ENCODE measurements around the gene ENG.
"Not testable (repeated sequence)": the region's sequence is repeated elsewhere in the genome, so short reads cannot be mapped to it uniquely, and the experiment has no call there.

The ENG gene

DNA sequence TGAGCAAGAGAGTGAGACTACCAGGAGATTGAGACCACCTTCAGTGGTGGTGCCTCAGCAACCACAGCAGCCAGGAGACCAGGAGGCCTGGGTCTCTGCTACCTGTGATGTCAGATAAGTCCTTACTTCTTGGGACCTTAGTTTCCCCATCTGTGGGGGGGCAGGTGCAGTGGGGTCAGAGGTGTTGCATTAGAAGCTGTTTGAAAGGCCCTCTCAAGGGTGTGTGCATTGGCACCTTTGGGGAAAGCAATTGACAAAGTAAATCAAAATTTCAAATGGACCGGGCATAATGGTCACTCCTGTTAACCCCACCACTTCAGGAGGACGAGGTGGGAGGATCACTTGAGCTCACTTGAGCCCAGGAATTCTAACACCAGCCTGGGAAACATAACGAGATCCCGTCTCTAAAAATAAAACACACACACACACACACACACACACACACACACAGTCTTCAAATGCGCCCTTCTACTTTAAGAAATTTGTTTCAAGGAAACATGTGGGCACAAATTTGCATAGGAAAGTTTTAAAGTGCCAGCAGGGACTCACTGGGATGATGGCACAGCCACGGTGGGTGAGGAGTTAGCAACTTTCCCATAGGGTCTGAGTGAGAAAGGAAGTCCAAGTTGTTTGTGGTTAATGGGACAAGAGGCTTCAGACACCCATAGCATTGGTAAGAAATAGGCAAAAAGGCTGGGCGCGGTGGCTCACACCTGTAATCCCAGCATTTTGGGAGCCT is 24.4 kb upstream of the ENG start:
- no peak for DNase-seq (ENCODE audit: low read depth in 2 of 3, low spot score in 2 of 3)

DNA sequence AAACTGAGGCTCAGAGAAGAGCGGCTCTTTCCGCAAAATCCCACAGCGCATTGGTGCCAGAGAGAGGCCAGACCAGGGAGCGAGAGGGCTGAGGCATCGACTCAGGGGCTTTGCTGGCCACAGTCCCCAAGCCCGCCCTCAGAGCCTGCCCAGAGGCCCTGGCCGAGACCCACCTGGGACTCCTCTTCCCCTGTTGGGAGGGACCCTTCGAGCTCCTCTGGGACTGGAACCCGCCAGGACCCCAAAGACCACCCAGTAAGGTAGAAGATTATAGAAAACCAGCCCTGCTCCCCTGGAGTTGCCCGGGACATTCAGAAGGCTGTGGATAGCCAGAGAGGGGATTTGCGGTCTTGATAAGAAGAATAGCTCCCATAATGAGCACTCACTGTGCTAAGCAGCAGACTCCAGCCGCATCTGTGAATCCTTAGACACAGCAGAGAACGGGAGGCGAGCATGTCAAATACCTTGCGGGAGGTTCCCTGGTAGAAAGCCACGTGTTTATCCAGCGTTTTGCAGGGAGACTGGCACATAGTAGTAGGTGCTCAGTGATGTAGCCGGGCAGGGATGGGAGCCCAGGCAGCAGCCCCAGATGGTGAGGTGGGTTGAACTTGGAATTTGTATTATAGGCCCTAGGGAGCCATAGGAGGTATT is 23.7 kb upstream of the ENG start:
- DNase-seq (ENCODE audit: low read depth in 2 of 3, low spot score in 2 of 3): no peak

- no peak for DNase-seq (ENCODE audit: low read depth in 2 of 3, low spot score in 2 of 3)
These were observed 23.1 kb upstream of the ENG start, which contains the start of gene AK1 for GRCh38 chr9:127877566-127877998. Gene AK1 (minus strand): TSS chr9:127877675. CDS start chr9:127874617, 3,058 bp downstream.

DNA sequence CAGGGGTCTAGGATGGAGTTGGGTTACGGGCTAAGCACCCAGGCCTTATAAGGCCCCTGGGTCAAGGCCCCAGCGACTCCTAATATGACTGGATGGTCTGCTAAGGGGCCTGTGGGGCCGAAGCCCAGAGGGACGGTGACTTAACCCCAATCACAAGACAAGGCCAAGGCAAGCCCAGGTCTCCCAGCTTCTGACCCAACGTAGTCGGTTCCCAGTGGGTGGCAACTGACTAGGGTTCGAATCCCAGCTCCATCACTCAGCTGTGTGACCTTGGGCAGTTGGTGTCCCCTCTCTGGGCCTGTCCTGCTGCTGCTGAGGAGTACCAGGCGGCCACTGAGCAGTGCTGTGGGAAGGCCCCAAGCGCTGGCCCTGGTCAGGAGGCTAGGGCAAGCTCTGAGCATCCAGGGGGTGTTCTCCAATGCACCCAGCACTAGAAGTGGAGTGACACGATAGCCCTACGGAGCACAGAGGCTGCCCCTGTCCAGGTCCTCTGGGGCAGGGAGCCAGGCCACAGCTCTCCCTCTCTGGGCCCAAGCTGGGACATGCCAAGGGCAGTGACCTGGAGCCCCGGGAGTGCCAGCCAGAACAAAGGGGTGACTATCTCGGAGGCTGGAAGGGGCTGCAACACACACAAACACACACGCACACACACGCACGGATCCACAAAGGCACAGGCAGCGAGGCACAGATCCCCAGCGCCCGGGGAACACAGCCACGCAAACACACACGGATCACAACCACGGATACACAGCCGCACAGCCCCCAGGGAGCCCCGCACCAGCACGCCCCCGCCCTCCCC is 22.5 kb upstream of the ENG start:
- no peak for DNase-seq (ENCODE audit: low read depth in 2 of 3, low spot score in 2 of 3)

GRCh38 chr9:127876026-127876763 is 21.7 kb upstream of the ENG start:
- DNase-seq (ENCODE audit: low read depth in 2 of 3, low spot score in 2 of 3): no peak

DNA sequence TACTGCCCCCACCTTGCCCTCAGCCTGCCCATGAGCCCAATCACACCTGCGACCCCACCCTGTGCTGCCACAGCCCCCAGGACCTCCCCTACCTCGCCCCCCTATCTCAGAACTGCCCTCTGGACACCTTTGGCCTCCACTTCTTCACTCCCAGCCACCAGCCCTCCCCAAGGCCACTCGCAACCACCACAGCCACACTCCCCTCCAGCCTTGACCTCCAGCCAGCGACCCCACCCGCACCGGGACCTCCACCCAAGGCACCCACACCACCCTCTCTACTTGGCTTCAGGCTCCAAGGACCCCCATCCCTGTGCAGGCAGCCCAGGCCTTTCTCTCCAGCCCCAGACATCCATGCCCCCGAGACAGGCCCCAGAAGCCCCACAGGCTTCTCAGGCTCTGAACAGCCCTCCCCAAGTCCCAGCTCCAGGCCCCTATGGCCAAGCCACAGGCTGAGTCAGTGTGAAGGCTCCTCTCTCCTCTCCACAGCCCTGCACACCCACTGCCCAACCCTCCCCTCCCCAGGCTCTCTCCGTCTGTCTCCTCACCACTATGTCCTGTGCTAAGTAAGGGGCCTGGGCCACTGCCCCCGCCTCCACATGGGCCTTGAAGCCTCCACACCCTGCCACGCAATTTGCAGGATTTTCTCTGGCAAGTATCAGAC is 21.0 kb upstream of the ENG start:
- no peak for DNase-seq (ENCODE audit: low read depth in 2 of 3, low spot score in 2 of 3)

DNA sequence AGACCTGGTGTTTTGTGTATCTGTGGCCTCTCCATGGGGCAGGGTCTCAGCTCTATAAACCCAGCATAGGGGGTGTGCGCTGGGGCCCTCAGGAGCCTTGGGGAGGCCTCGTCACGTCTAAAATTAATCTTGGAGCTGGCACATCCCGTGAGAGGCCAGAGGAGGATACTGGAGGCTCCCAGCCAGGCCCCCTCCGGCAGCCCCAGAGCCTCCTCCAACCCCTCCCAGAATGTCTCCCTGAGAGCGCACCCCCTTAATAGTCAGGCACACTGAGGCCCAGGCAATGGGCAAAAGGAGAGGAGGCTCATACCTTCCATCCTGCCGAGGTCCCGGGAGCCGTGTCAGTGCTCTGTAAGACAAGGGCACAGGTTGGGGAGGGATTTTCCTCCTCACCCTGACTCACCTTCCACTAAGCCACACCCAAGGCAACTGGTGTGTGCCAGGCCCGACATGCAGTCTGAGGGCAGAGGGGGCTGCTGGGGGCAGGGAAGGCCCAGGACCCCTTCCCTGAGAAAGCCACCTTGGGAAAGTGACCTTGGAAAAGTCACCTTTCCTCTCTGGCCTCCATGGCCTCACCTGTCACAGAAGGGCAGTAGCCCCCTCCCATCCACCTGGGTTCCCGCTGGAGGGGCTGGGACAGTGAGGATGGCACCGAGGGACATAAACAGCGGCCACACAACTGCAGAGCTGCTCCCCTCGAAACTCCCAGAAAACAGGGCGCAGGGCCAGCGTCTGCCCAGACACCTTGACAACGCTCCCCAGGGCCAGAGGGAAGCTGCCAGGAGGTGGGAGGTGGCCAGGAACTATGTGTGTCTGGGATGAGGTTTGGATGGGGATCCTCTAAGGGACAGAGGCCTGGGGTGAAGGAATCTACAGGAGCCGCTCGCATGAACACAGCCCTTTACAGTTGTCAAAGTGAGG is 20.1 kb upstream of the ENG start:
- DNase-seq (ENCODE audit: low read depth in 2 of 3, low spot score in 2 of 3): no peak

DNA sequence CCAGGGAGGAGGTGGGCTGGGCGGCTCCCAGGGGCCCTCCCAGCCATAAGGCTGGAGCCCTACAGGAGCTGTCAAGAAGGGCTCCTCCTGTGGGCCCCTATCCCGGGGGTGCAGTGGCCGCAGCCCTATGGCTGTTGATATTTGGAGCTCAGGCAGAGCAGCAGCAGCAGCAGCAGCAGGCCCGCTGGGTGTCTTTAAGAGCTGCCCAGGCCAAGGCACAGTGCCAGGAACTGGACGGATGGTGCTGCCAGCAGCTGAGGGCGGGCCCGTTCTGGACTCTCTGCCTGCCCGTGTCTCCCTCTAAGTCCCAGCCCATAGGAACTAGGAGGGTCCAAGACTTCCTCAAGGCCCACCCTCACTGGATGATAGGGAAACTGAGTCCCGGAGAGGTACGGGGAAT is 19.4 kb upstream of the ENG start:
- no peak for DNase-seq (ENCODE audit: low read depth in 2 of 3, low spot score in 2 of 3)

- no peak for DNase-seq (ENCODE audit: low read depth in 2 of 3, low spot score in 2 of 3)
These were observed 18.8 kb upstream of the ENG start for GRCh38 chr9:127873223-127873691.

GRCh38 chr9:127872369-127873222 is 18.1 kb upstream of the ENG start:
- DNase-seq (ENCODE audit: low read depth in 2 of 3, low spot score in 2 of 3): no peak

GRCh38 chr9:127871531-127871930 is 17.1 kb upstream of the ENG start:
- DNase-seq (ENCODE audit: low read depth in 2 of 3, low spot score in 2 of 3): no peak

- DNase-seq (ENCODE audit: low read depth in 2 of 3, low spot score in 2 of 3): no peak
These were observed 16.4 kb upstream of the ENG start for GRCh38 chr9:127870887-127871286.

DNA sequence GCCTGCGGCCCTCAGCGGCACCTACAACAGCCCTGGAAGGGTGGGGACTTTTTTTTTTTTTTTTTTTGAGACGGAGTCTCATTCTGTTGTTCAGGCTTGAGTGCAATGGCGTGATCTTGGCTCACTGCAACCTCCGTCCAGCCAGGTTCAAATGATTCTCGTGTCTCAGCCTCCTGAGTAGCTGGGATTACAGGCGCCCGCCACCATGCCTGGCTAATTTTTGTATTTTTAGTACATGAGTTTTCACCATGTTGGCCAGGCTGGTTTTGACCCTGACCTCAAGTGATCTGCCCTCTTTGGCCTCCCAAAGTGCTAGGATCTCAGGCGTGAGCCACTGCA is 15.7 kb upstream of the ENG start:
- DNase-seq (ENCODE audit: low read depth in 2 of 3, low spot score in 2 of 3): not testable (repeated sequence)

GRCh38 chr9:127869310-127870152 is 15.1 kb upstream of the ENG start:
- DNase-seq (ENCODE audit: low read depth in 2 of 3, low spot score in 2 of 3): peak; percentile 56 to 88 (median 83)

DNA sequence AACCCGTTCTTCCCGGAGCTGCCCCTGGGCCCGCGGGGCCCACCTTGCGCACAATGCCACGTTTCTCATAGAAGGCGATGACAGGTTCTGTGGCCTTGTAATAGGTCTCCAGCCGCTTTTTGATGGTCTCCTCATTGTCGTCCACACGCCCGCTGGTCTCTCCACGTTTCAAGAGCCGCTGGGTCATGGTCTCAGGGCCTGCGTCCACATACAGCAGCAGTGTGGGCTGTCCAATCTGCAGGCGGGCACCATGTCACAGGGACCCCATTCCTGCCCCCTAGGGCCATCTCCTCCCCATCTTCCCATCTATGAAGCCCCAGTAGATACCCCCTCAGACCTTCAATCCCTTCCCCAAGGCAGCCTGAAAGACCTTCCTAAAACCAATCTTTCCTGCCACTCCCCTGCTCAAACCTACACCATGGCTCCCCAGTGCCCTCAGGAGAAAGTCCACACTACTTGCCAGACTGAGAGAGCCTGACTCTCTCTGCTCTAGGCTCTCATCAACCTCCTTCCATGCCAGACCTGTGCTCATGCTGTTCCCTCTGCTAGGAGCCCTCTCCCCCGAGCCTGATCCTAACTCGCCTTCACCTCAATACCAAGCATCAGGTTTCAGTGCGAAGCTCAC is 13.9 kb upstream of the ENG start:
- no peak for DNase-seq (ENCODE audit: low read depth in 2 of 3, low spot score in 2 of 3)

DNA sequence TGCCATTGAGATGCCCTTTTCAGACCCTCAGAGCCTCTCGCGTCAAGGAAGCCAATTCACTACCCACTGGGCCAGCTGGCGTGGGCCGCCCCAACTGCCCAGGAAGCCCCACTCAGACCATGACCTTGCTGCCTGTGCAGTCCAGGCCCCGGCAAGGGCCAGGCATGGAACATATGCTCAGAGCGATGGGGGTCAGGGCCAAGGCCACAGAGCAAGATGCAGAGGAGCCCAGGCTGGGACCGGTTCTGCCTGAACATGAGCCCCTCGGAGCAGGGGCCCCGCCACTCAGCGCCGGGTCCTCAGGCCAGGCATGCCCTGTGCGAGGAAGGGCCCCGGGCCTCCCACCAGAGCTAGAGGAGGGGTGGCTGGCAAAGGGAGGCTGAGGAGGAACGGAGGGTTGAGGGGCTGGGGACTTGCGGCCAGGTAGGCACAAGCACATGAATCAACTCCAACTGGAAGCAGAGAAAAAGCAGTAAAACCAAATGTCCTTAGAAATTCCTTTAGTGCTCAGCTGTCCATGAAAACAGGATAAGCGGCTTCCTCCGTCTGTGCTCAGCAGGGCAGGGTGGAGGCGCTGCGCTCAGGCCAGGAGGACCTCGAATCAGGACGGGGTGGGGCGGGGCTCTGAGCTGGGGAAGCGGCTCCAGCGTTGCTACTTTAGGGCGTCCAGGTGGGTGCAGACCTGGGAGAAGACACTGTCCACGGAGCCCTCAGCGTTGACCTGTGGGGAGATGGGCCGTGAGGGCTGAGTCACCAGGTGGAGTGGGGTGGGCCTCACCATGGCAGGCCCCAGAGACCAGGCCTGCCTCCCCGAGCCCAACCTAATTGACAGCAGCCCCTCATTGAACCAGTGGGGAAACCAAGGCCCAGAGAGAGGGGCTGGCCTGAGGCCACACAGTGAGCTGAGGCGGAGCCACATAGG is 13.2 kb upstream of the ENG start:
- DNase-seq (ENCODE audit: low read depth in 2 of 3, low spot score in 2 of 3): no peak

Measured in activated CD8-positive, alpha-beta memory T cell treated with anti-CD3 and anti-CD28 coated beads for 48 hours (primary cell).